Heart left ventricle (tissue), 16 donors: ENCODE results near the gene TEFM. TPM values are rescaled to one million over a fixed set of nuclear protein-coding genes. Genes with fewer than 3 reads are reported as not detected.

Source experiments
- ATAC-seq, 4 donors: fragments of 200-7000 bp; cut with Tn5 transposase; one replicate each; pipeline ENCODE4 v1.9.1; 2020 to 2022; ENCODE audit warnings: moderate library complexity in 4 of 4, mild to moderate bottlenecking in 3 of 4, moderate number of reproducible peaks in 1 of 4
- DNase-seq, 5 donors: peaks; one replicate each; pipeline ENCODE4 v3.0.0-alpha.2; 2020
- H3K27ac ChIP-seq, 12 donors: fragments of 200-600 bp; sonication (generic) in 4 of 12; one replicate each; pipeline versions ENCODE4 v1.5.0 to v1.8.0; 2016 to 2022; ENCODE audit warnings: mild to moderate bottlenecking in 2 of 12
- H3K27me3 ChIP-seq, 9 donors: fragments of 200-600 bp; sonication (generic) in 2 of 9; one replicate each; pipeline versions ENCODE4 v1.5.1 to v1.8.0; 2016 to 2022; ENCODE audit warnings: mild to moderate bottlenecking in 3 of 9
- H3K36me3 ChIP-seq, 9 donors: fragments of 200-600 bp; sonication (generic) in 2 of 9; one replicate each; pipeline versions ENCODE4 v1.5.0 to v1.8.0; 2018 to 2022; ENCODE audit warnings: mild to moderate bottlenecking in 2 of 9
- H3K4me1 ChIP-seq, 12 donors: fragments of 200-600 bp; sonication (generic) in 4 of 12; one replicate each; pipeline versions ENCODE4 v1.5.0 to v1.8.0; 2016 to 2022; ENCODE audit warnings: mild to moderate bottlenecking in 3 of 12
- H3K4me3 ChIP-seq, 12 donors: fragments of 200-600 bp; sonication (generic) in 4 of 12; one replicate each; pipeline versions ENCODE4 v1.5.0 to v1.8.0; 2017 to 2022; ENCODE audit warnings: mild to moderate bottlenecking in 9 of 12, moderate library complexity in 4 of 12
- H3K9me3 ChIP-seq, 12 donors: fragments of 200-600 bp; sonication (generic) in 4 of 12; one replicate each; pipeline versions ENCODE4 v1.5.0 to v1.8.0; 2016 to 2022; ENCODE audit warnings: mild to moderate bottlenecking in 1 of 12
- CTCF ChIP-seq, 12 donors: fragments of 200-600 bp; sonication (generic) in 4 of 12; IDR thresholded peaks; one replicate each; pipeline versions ENCODE4 v1.5.0 to v1.8.0; 2018 to 2022; ENCODE audit warnings: antibody characterized with exemption in 12 of 12, mild to moderate bottlenecking in 5 of 12
- POLR2A ChIP-seq, 2 donors: fragments of 450-650 bp; IDR thresholded peaks; one replicate each; pipeline ENCODE4 v1.6.1; 2017; ENCODE audit warnings: antibody characterized with exemption in 2 of 2, mild to moderate bottlenecking in 2 of 2, moderate library complexity in 2 of 2
- WGBS, 4 donors: extraction: QIAGEN DNeasy Blood & Tissue Kit in 2 of 4; methylation state at CpG; one replicate each; pipeline versions ENCODE4 v1.1.5 to v1.1.7; 2013 to 2018; 5-methylcytosine and 5-hydroxymethylcytosine counted together
- intact Hi-C, 10 donors: fragments of 100-400 bp; cut with DNase I; formaldehyde crosslinking; loops; one replicate each; pipeline versions ENCODE4 v1.11.1 to v1.14.2; 2022
- polyA plus RNA-seq, 2 donors: library from polyadenylated mRNA; stranded (reverse); fragments of 200-250 nt; gene quantifications; one replicate each; pipeline ENCODE4 v1.2.3, GENCODE V29; 2013
- total RNA-seq, 9 donors: library from RNA; depleted of rRNA in 2 of 9; stranded (reverse); fragments of >200 nt in 2 of 9; fragmentation: NEBNext Ultra II Directional in 3 of 9; extraction: Animal tissue kit (Norgen Biotek cat#: 25700) in 3 of 9; gene quantifications; one replicate each; pipeline versions ENCODE4 v1.1.0 to v1.2.4, GENCODE V29; 2016 to 2023
- donor health status: ischemic (EF 13 %, LVEDD 7.1; RV severe dilation, severe dysfunction).
- donor health status: healthy with polysubstance abuse.
- donor health status: DM: no; HTN: yes; CAD: no.
- donor health status: DM: no; HTN: no; CAD: no.
- donor health status: ischemic (EF 25% LVEDD 6.9; RV normal size, moderate dysfunction).
- donor health status: ischemic (EF 25% LVEDD 5.7; RV mildly dilated, moderate dysfunction).
- donor health status: healthy.
- donor health status: DM: yes; HTN: yes; CAD: no.
- donor health status: ischemic (EF 35%, LVEDD 5.7; RV mildly dilated, moderate dysfunction).
- donor health status: nonischemic (EF 11% LVEDD 7.7; RV severe dilation, severe dysfunction).
- donor health status: DM: yes; HTN: yes; CAD: no.
- donor health status: PGD.
- donor health status: ischemic (EF 29% LVEDD 5.4; RV normal size, mild dysfunction).
- donor health status: nonischemic (EF 23%, LVEDD 6.1; RV moderate dilation, normal function).

TEFM gene
- total and polyA plus RNA-seq, 11 donors = 5.2 to 30.1 (median 13.1) TPM

GRCh38 chr17:30908717-30909420, 2.8 kb upstream of the TEFM start:
- 85 to 95% (median 88%) methylated on average over 3 of the region's 3 CpGs for WGBS, 4 donors
- intact Hi-C loops = loop anchor here in 4 of 10 donors (5.0 to 10.0 kb wide), 5 partner anchors 56 to 308 kb away; partner anchors contain the start of gene RNF135 (in 1 of the 4)
- TF ChIP-seq CTCF (IDR thresholded peaks at IDR 0.05) (no peak), POLR2A (IDR thresholded peaks at IDR 0.05) (no peak)
- no peak overlapping the region for H3K4me3 ChIP-seq
- H3K27ac ChIP-seq = no peak overlapping the region
- peaks cover 0 to 5% (median 0%) of the 10 kb centered on the region in 9 donors for H3K36me3 ChIP-seq
- peaks cover 0 to 28% (median 15%) of the 10 kb centered on the region in 12 donors for H3K4me1 ChIP-seq
- ATAC-seq = no peak
- H3K27me3 ChIP-seq = no peaks in the 10 kb centered on the region
- DNase-seq = no peak
- H3K9me3 ChIP-seq = no peaks in the 10 kb centered on the region

DNA sequence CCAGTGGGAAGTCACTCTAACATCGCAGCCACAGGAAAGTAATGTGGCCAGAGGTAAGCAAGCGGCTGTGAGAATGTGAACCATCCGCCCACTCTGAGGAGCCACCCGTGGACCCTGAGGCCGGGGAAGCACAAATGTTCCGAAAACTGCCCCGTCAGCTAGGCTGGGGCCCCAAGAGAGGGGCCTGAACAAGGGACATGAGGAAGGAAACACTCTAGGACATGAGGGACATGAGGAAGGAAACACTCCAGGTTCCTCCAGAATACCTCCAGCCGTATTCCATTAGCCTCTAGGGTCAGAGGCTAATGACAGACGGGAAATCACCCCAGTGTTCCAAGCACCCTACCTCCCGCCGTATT, 317 bp downstream of the TEFM start:
- peaks cover 0 to 28% (median 15%) of the 10 kb centered on the region in 12 donors for H3K4me1 ChIP-seq
- no peaks in the 10 kb centered on the region for H3K27me3 ChIP-seq
- intact Hi-C loops = loop anchor here in 5 of 10 donors (1.0 to 10.0 kb wide), 7 partner anchors 59 to 312 kb away; partner anchors contain the start of gene RNF135 (in 3 of the 5)
- no peak for TF ChIP-seq POLR2A (IDR thresholded peaks at IDR 0.05)
- no peak for TF ChIP-seq CTCF (IDR thresholded peaks at IDR 0.05)
- H3K4me3 ChIP-seq = peak overlapping the region; percentile 54 to 95 (median 86)
- peak overlapping the region in 11 of 12 donors; percentile 84 to 96 (median 92) for H3K27ac ChIP-seq
- H3K36me3 ChIP-seq = peaks cover 0 to 37% (median 21%) of the 10 kb centered on the region in 9 donors
- 0 to 1% (median 0%) methylated on average over 11 of the region's 11 CpGs for WGBS, 4 donors
- ATAC-seq = peak in 3 of 4 donors; percentile 11 to 59 (median 57)
- H3K9me3 ChIP-seq = no peaks in the 10 kb centered on the region
- no peak for DNase-seq

GRCh38 chr17:30897311-30897710, 8.7 kb downstream of the TEFM start:
- TF ChIP-seq CTCF (IDR thresholded peaks at IDR 0.05) = no peak
- no peak for TF ChIP-seq POLR2A (IDR thresholded peaks at IDR 0.05)
- H3K4me1 ChIP-seq = no peaks in the 10 kb centered on the region
- no peak for ATAC-seq
- H3K4me3 ChIP-seq = no peak overlapping the region
- no peaks in the 10 kb centered on the region for H3K9me3 ChIP-seq
- no peak overlapping the region for H3K27ac ChIP-seq
- intact Hi-C loops = no loop called here
- H3K27me3 ChIP-seq = no peaks in the 10 kb centered on the region
- DNase-seq = no peak
- 91 to 98% (median 96%) methylated on average over 5 of the region's 5 CpGs for WGBS, 4 donors
- H3K36me3 ChIP-seq = peaks cover 0 to 78% (median 59%) of the 10 kb centered on the region in 9 donors

- Histone ChIP-seq H3K27ac (no peak overlapping the region), H3K9me3 (no peaks in the 10 kb centered on the region), H3K36me3 (peaks cover 0 to 47% (median 28%) of the 10 kb centered on the region in 9 donors), H3K4me3 (no peak overlapping the region), H3K4me1 (no peaks in the 10 kb centered on the region), H3K27me3 (no peaks in the 10 kb centered on the region)
- 71 to 86% (median 83%) methylated on average over 3 of the region's 3 CpGs for WGBS, 4 donors
- TF ChIP-seq CTCF (IDR thresholded peaks at IDR 0.05) (no peak), POLR2A (IDR thresholded peaks at IDR 0.05) (no peak)
- ATAC-seq = no peak
- intact Hi-C loops = no loop called here
- no peak for DNase-seq
These were observed 11.8 kb downstream of the TEFM start for GRCh38 chr17:30894236-30894635.
